SJCRH30 (cell line): Measurements from ENCODE around the gene RUNX2. TPM values are rescaled to one million over a fixed set of nuclear protein-coding genes. Genes with fewer than 3 reads are reported as not detected.

Source experiments
- DNase-seq, 2 experiments: peaks; one replicate each; pipeline ENCODE4 v3.0.0-alpha.2; 2015 to 2020
- H3K27ac ChIP-seq: fragments of 250-450 bp; sonication (Bioruptor Pico); 2 replicates; pipeline ENCODE4 v1.5.1; 2020; ENCODE audit warnings: mild to moderate bottlenecking, moderate library complexity
- H3K27me3 ChIP-seq: fragments of 250-450 bp; sonication (Bioruptor Pico); 2 replicates; pipeline ENCODE4 v1.5.1; 2020; ENCODE audit warnings: mild to moderate bottlenecking, moderate library complexity
- H3K36me3 ChIP-seq: fragments of 250-450 bp; sonication (Bioruptor Pico); 2 replicates; pipeline ENCODE4 v1.5.1; 2020; ENCODE audit warnings: mild to moderate bottlenecking, moderate library complexity
- H3K4me1 ChIP-seq: fragments of 250-450 bp; sonication (Bioruptor Pico); 2 replicates; pipeline ENCODE4 v1.5.1; 2020; ENCODE audit warnings: mild to moderate bottlenecking, moderate library complexity
- H3K4me3 ChIP-seq: fragments of 250-450 bp; sonication (Bioruptor Pico); 2 replicates; pipeline ENCODE4 v1.5.1; 2020; ENCODE audit warnings: mild to moderate bottlenecking, moderate library complexity
- H3K9me3 ChIP-seq: fragments of 250-450 bp; sonication (Bioruptor Pico); replicated peaks from 2 replicates; pipeline ENCODE4 v1.5.1; 2020; ENCODE audit warnings: mild to moderate bottlenecking, moderate library complexity
- total RNA-seq: library from RNA; depleted of rRNA; stranded (reverse); fragments of >200 nt; shearing (Covaris generic); gene quantifications from 2 replicates; pipeline ENCODE4 v1.2.3, GENCODE V29; 2014

RUNX2 gene
- total RNA-seq, 1 experiment from 2014 or later: 50.5 TPM

DNA sequence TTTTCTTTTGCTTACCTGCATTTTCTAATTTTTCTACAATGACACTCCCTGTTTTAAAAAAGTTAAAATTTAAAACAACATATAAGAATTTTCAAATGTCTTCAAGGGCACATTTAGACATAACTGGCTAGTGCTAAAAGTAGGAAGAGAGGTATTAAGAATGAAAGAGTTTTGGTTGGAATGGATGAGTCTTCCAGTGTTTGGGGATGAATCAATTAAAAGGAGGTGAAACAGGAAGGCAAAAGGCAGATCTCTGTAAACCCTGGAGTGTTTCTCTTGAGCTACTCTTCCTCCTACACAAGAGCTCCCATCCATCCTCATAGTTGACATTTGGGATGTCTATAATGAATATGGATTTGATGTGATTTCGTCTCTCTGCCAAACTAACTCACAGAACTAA, 288.1 kb downstream of the RUNX2 start:
- no peak overlapping the region for H3K27ac ChIP-seq
- no peak overlapping the region for H3K4me3 ChIP-seq
- no peaks in the 10 kb centered on the region; the same call in 1 of the 2 replicates for H3K36me3 ChIP-seq
- H3K4me1 ChIP-seq: no peaks in the 10 kb centered on the region; the same call in 1 of the 2 replicates
- H3K27me3 ChIP-seq: no peaks in the 10 kb centered on the region
- no peak for DNase-seq
- no peaks in the 10 kb centered on the region for H3K9me3 ChIP-seq

- no peaks in the 10 kb centered on the region for H3K27me3 ChIP-seq
- no peak overlapping the region for H3K27ac ChIP-seq
- DNase-seq: no peak
These were observed 289.3 kb downstream of the RUNX2 start for GRCh38 chr6:45617441-45617840.

GRCh38 chr6:45618259-45618658, 290.1 kb downstream of the RUNX2 start:
- H3K27me3 ChIP-seq: no peaks in the 10 kb centered on the region
- no peaks in the 10 kb centered on the region; the same call in 1 of the 2 replicates for H3K4me1 ChIP-seq
- H3K9me3 ChIP-seq: no peaks in the 10 kb centered on the region; the same call in 1 of the 2 replicates
- no peak overlapping the region for H3K27ac ChIP-seq
- H3K36me3 ChIP-seq: no peaks in the 10 kb centered on the region; the same call in 1 of the 2 replicates
- no peak overlapping the region for H3K4me3 ChIP-seq
- DNase-seq: no peak

More at GRCh38 chr6:45617441-45617840, 289.3 kb downstream of the RUNX2 start:
- Histone ChIP-seq H3K9me3 (no peaks in the 10 kb centered on the region), H3K36me3 (no peaks in the 10 kb centered on the region; the same call in 1 of the 2 replicates), H3K4me1 (no peaks in the 10 kb centered on the region; the same call in 1 of the 2 replicates), H3K4me3 (no peak overlapping the region)

- no peak for DNase-seq
- no peaks in the 10 kb centered on the region; the same call in 1 of the 2 replicates for H3K9me3 ChIP-seq
- H3K36me3 ChIP-seq: no peaks in the 10 kb centered on the region; the same call in 1 of the 2 replicates
These were observed 291.2 kb downstream of the RUNX2 start for GRCh38 chr6:45619211-45619760.

GRCh38 chr6:45619994-45620471, 291.9 kb downstream of the RUNX2 start:
- no peaks in the 10 kb centered on the region; the same call in 1 of the 2 replicates for H3K9me3 ChIP-seq
- H3K36me3 ChIP-seq: no peaks in the 10 kb centered on the region; the same call in 1 of the 2 replicates
- no peaks in the 10 kb centered on the region for H3K27me3 ChIP-seq
- no peak overlapping the region for H3K4me3 ChIP-seq
- no peaks in the 10 kb centered on the region; the same call in none of the 2 replicates for H3K4me1 ChIP-seq
- no peak overlapping the region for H3K27ac ChIP-seq
- DNase-seq: no peak

More at GRCh38 chr6:45619211-45619760, 291.2 kb downstream of the RUNX2 start:
- Histone ChIP-seq H3K4me3 (no peak overlapping the region), H3K27ac (no peak overlapping the region), H3K4me1 (no peaks in the 10 kb centered on the region; the same call in 1 of the 2 replicates), H3K27me3 (no peaks in the 10 kb centered on the region)

- no peak for DNase-seq
- H3K36me3 ChIP-seq: no peaks in the 10 kb centered on the region; the same call in 1 of the 2 replicates
- H3K4me3 ChIP-seq: no peak overlapping the region
- peaks cover 13% of the 10 kb centered on the region for H3K4me1 ChIP-seq
- no peaks in the 10 kb centered on the region; the same call in 1 of the 2 replicates for H3K9me3 ChIP-seq
- no peaks in the 10 kb centered on the region for H3K27me3 ChIP-seq
- no peak overlapping the region for H3K27ac ChIP-seq
These were observed 296.1 kb downstream of the RUNX2 start for GRCh38 chr6:45624228-45624627.

DNA sequence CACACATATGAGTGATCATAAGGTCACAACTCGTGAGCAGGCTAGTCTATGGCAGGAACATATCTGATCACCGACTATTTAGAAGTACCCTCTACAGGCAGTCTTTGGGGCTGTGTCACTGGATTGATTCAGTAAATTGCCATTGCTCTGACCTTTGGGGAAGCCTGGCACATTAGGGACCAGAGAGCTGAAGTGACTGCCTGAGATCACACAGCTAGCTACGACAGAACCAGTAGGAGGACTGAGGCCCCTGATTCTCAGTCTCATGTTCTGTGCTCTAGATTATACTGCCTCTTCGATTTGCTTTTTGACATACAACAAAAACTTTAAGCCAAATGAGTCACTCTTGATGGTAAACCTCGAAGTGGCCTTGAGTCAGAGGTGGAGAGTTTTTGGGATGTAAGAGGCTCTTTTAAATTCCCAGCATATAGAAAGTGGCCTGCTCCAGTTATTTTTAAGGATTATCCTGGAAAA, 297.1 kb downstream of the RUNX2 start:
- Histone ChIP-seq H3K36me3 (no peaks in the 10 kb centered on the region; the same call in 1 of the 2 replicates), H3K27me3 (no peaks in the 10 kb centered on the region), H3K9me3 (no peaks in the 10 kb centered on the region; the same call in 1 of the 2 replicates), H3K27ac (no peak overlapping the region), H3K4me3 (no peak overlapping the region), H3K4me1 (peaks cover 13% of the 10 kb centered on the region)
- DNase-seq: no peak

DNA sequence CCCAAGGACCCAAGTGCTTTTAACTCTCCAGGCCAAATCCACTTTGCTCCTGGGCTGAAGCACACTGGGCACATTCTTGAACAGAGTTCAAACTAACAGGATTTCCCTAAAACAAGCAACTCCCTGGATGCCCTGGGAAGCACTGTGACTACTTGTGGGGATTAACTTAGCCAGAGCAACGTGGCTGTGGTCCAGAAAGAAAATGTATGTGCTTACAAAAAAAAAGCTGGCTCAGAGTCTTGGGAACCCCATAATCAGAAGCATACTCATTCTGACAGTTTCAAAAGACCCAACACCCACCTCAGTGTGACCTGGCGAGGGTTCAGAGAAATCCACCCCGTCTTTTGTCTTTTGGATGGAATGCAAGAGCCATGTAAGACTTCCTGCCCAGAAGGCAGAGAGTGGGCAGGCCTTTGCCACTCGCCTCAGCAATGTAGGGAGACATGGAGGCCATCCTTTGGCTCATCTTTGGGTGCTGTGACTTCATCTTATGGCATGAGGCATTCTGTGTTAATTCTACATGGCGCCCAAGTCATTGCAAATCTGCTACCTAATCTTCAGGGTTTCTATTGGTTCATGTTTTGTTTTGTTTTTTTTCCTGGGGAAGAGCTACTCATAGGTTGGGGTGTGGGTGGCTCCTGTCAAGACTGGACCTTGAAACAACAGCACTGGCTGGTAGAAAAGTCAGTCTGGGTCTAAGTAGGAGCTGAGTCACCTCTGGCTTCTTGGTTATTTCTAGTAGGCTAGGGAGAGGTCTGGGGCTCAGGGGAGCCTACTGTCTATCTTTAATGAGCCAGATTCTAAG, 298.2 kb downstream of the RUNX2 start:
- no peak overlapping the region for H3K27ac ChIP-seq
- peaks cover 13% of the 10 kb centered on the region for H3K4me1 ChIP-seq
- H3K36me3 ChIP-seq: no peaks in the 10 kb centered on the region; the same call in 1 of the 2 replicates
- H3K4me3 ChIP-seq: no peak overlapping the region
- H3K27me3 ChIP-seq: no peaks in the 10 kb centered on the region
- H3K9me3 ChIP-seq: no peaks in the 10 kb centered on the region; the same call in 1 of the 2 replicates
- no peak for DNase-seq

- Histone ChIP-seq H3K4me1 (peaks cover 13% of the 10 kb centered on the region), H3K9me3 (no peaks in the 10 kb centered on the region), H3K4me3 (no peak overlapping the region), H3K27ac (no peak overlapping the region), H3K36me3 (no peaks in the 10 kb centered on the region; the same call in 1 of the 2 replicates), H3K27me3 (no peaks in the 10 kb centered on the region)
- no peak for DNase-seq
These were observed 302.2 kb downstream of the RUNX2 start for GRCh38 chr6:45630314-45630713.

DNA sequence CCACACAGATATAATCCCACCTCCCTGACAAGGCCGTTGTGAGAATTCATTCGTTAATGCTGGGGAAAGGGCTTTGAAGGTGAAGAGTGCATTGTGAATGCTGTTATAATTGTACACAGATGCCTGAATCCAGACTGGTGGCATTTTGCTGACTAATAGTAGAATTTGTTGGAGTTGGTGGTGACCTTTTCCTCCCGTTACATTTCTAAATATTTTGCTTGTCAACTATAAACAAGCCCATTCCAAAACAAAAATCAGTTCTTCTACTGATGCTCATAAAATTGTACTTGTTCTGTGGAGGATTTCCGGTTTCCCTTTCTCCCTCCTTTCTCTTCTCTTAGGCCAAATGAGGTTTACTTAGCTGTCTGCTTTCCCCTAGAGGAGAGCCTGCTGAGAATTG, 302.7 kb downstream of the RUNX2 start:
- Histone ChIP-seq H3K27ac (no peak overlapping the region), H3K4me1 (peaks cover 9% of the 10 kb centered on the region)
- DNase-seq: no peak

DNA sequence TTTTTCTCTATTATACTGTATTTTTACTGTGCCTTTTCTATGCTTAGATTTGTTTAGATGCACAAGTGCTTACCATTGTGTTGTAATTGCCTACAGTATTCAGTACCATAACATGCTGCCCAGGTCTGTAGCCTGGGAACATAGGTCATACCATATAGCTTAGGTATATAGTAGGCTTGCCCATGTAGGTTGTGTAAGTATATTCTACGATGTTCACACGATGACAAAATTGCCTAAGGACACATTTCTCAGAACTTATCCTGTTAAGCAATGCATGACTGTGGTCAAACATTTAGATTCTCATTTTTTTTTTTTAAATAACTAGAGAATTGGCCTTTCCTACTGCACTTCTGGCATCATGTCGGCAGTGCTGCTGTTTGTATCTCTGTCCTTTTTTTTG, 303.3 kb downstream of the RUNX2 start:
- H3K4me1 ChIP-seq: peaks cover 3% of the 10 kb centered on the region
- no peak overlapping the region for H3K4me3 ChIP-seq
- H3K36me3 ChIP-seq: no peaks in the 10 kb centered on the region; the same call in 1 of the 2 replicates
- H3K27me3 ChIP-seq: no peaks in the 10 kb centered on the region
- no peaks in the 10 kb centered on the region for H3K9me3 ChIP-seq
- no peak overlapping the region for H3K27ac ChIP-seq
- DNase-seq: no peak

More for the DNA sequence above, 302.7 kb downstream of the RUNX2 start:
- no peaks in the 10 kb centered on the region; the same call in 1 of the 2 replicates for H3K36me3 ChIP-seq
- H3K4me3 ChIP-seq: no peak overlapping the region
- no peaks in the 10 kb centered on the region for H3K27me3 ChIP-seq
- no peaks in the 10 kb centered on the region for H3K9me3 ChIP-seq

DNA sequence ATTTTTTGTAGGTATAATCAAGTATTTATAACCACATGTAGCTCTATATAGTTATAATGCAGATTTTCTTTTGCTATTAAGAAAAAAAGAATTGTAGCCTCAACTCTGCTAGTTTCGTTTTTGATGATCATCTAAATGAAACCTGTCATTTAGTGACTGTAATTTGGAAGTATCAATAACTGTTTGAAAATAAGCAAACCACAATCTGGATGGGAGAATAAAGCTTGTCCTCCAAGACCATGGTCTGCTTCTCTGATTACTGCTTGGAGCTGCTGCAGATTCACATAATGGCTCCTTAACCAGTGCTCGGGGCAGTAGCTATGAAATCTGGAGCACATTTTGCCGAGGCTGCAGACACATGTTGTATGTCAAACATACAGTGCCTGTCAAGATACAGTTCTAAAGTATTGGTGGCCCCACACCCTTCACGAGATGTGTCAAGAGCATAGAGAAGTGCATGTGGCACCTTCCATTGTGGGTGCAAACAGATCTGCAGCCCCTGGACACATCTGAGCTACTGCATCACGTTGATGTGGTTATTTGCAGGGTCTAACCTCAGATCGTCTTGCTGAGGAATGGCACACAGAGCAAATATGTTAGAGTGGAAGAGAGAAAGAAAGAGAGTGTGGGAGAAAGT, 305.3 kb downstream of the RUNX2 start:
- no peak for DNase-seq
- Histone ChIP-seq H3K27me3 (no peaks in the 10 kb centered on the region), H3K27ac (no peak overlapping the region), H3K4me3 (no peak overlapping the region), H3K4me1 (no peaks in the 10 kb centered on the region), H3K9me3 (no peaks in the 10 kb centered on the region), H3K36me3 (no peaks in the 10 kb centered on the region)

DNA sequence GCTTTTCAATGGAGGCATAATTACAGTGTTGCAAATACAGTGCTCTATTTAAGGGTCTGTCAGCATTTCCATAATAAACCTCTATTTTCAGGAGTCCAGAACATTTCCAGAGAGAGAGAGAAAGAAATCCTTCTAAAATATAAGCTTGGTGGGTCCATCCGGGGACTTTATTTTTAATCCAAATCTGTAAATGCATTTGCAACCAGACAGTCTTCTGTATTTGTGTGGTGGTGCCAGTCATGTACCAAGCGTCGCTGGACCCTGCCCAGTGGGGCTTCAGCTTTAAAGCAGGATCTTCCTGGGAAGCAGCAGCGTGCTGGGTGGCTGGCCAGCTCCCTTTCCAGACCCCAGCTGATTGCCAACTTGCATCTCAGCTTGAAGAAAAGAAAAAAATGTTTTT, 306.1 kb downstream of the RUNX2 start:
- no peak overlapping the region for H3K4me3 ChIP-seq
- H3K36me3 ChIP-seq: no peaks in the 10 kb centered on the region
- H3K27me3 ChIP-seq: no peaks in the 10 kb centered on the region
- no peak overlapping the region for H3K27ac ChIP-seq
- H3K9me3 ChIP-seq: no peaks in the 10 kb centered on the region
- H3K4me1 ChIP-seq: no peaks in the 10 kb centered on the region
- DNase-seq: no peak

DNA sequence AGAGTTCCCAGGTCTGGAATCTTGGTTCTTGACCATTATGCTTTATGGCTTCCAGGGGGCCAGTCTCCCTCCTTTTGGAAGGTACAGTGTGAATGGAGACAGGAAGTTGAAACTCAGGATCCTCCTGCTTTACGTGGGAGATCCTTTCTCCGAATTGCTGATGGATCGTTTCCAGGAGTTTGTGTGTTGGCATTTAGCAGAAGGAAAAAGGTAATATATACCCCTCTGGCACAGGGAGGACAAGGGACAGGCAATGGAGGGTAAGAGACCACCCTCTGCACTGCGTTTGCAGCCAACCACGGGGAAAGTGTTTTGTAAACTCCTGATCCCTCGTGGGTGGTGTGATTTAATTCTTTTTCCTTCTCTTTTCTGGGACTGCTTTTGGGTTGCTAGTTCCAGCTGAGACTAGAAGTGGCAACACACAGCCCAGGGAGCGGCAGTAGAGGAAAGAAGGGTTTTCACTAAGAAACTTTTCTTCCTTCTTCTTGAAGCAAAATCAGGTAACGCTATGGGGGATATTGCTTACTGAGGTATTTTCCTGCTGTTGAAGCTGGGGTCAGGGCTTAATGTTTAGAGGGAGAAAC, 307.2 kb downstream of the RUNX2 start:
- no peak overlapping the region for H3K4me3 ChIP-seq

More for the DNA sequence above, 307.2 kb downstream of the RUNX2 start:
- no peak for DNase-seq
- H3K4me1 ChIP-seq: no peaks in the 10 kb centered on the region
- H3K36me3 ChIP-seq: no peaks in the 10 kb centered on the region
- H3K27ac ChIP-seq: no peak overlapping the region
- no peaks in the 10 kb centered on the region for H3K9me3 ChIP-seq
- H3K27me3 ChIP-seq: no peaks in the 10 kb centered on the region
